GM12878 (cell line): ENCODE data around the gene HSPA4. TPM values are rescaled to one million over a fixed set of nuclear protein-coding genes. Genes with fewer than 3 reads are reported as not detected.
A peak's percentile ranks its signal among the peaks of the same experiment; 100 is the strongest.

Experiments used
- CHD1 ChIP-seq: IDR thresholded peaks from 2 replicates; pipeline ENCODE4 v1.6.1; 2012; ENCODE audit warnings: low read depth, low read length, improper control_type of control experiment
- CHD4 ChIP-seq: fragments of 200-600 bp; sonication (generic); IDR thresholded peaks from 2 replicates; pipeline ENCODE4 v1.6.1; 2016; ENCODE audit warnings: mild to moderate bottlenecking
- HDAC6 ChIP-seq: fragments of 200-600 bp; sonication (generic); IDR thresholded peaks from one replicate; pipeline ENCODE4 v1.8.0; 2017; ENCODE audit warnings: antibody characterized with exemption; ENCODE audit not compliant: unreplicated experiment
- LARP7 ChIP-seq: fragments of 450-650 bp; IDR thresholded peaks from 2 replicates; pipeline ENCODE4 v1.6.1; 2017; ENCODE audit warnings: mild to moderate bottlenecking
- NR2F1 ChIP-seq: fragments of 450-650 bp; conservative IDR thresholded peaks from 2 replicates; pipeline ENCODE4 v1.6.1; 2017; ENCODE audit warnings: mild to moderate bottlenecking
- PAX5 ChIP-seq: IDR thresholded peaks from 2 replicates; pipeline ENCODE4 v1.6.1; 2011; ENCODE audit warnings: low read depth, low read length, borderline replicate concordance
- RCOR1 ChIP-seq: conservative IDR thresholded peaks from 2 replicates; pipeline ENCODE4 v1.6.1; 2012; ENCODE audit warnings: low read depth, low read length, improper control_type of control experiment
- SMARCA5 ChIP-seq: fragments of 450-650 bp; IDR thresholded peaks from 2 replicates; pipeline ENCODE4 v1.6.1; 2017; ENCODE audit warnings: mild to moderate bottlenecking
- SREBF1 ChIP-seq: IDR thresholded peaks from 2 replicates; pipeline ENCODE4 v1.6.1; 2012; ENCODE audit warnings: mild to moderate bottlenecking, low read length
- WRNIP1 ChIP-seq: IDR thresholded peaks from 2 replicates; pipeline ENCODE4 v1.6.1; 2011; ENCODE audit warnings: low read depth, low read length, improper control_type of control experiment, borderline replicate concordance
- YBX1 ChIP-seq: fragments of 450-650 bp; IDR thresholded peaks from 2 replicates; pipeline ENCODE4 v1.6.1; 2016; ENCODE audit warnings: antibody characterized with exemption
- ZNF274 ChIP-seq: IDR thresholded peaks from one replicate; pipeline ENCODE4 v1.8.0; 2011; ENCODE audit not compliant: insufficient read length, insufficient read depth
- ZZZ3 ChIP-seq: IDR thresholded peaks from 2 replicates; pipeline ENCODE4 v1.6.1; 2011; ENCODE audit warnings: low read depth; ENCODE audit not compliant: control insufficient read depth, insufficient read length
- polyA plus RNA-seq, 11 experiments: library from polyadenylated mRNA; depleted of rRNA in 4 of 11; unstranded in 6 of 11; stranded (reverse) in 5 of 11; fragments of >200 nt; fragmentation: Nextera tagmentation in 4 of 11; fragmentation: Illumina TruSeq in 1 of 11; extraction: Ambion mirVana in 4 of 11; extraction: Trizol in 1 of 11; gene quantifications; 1 replicate in 1 of 11; 2 replicates in 10 of 11; pipeline versions ENCODE4 v1.2.1 to v1.2.3, GENCODE V29; 2011 to 2016; ENCODE audit warnings: inconsistent platforms in 2 of 11, missing spikeins in 2 of 11, low read depth in 1 of 11
- total RNA-seq, 4 experiments: library from RNA; depleted of rRNA in 3 of 4; stranded (reverse); fragments of >200 nt in 3 of 4; fragmentation: Illumina TruSeq in 1 of 4; extraction: Trizol in 1 of 4; gene quantifications; 2 replicates each; pipeline versions ENCODE4 v1.2.1 to v1.2.3, GENCODE V29; 2013 to 2021
- TF ChIP-seq, protein P1 (sequence below): fragments of 450-650 bp; IDR thresholded peaks from 2 replicates; pipeline ENCODE4 v1.6.1; 2016; ENCODE audit warnings: mild to moderate bottlenecking
- TF ChIP-seq, protein P2 (sequence below): fragments of 450-650 bp; IDR thresholded peaks from 2 replicates; pipeline ENCODE4 v1.6.1; 2016; ENCODE audit warnings: mild to moderate bottlenecking, moderate library complexity, borderline replicate concordance
- TF ChIP-seq, protein P3 (sequence below): IDR thresholded peaks from 2 replicates; pipeline ENCODE4 v1.6.1; 2011; ENCODE audit warnings: borderline replicate concordance, low read depth, mild to moderate bottlenecking, moderate library complexity, low read length; ENCODE audit not compliant: insufficient read depth, poor library complexity, severe bottlenecking
- TF ChIP-seq, protein P4 (sequence below): fragments of 450-650 bp; IDR thresholded peaks from 2 replicates; pipeline ENCODE4 v1.6.1; 2017; ENCODE audit warnings: low read depth, mild to moderate bottlenecking, moderate library complexity
- TF ChIP-seq, protein P5 (sequence below): IDR thresholded peaks from 2 replicates; pipeline ENCODE4 v1.6.1; 2011; ENCODE audit warnings: borderline replicate concordance, low read depth, mild to moderate bottlenecking, moderate library complexity, mixed read lengths, low read length; ENCODE audit not compliant: insufficient read depth; ENCODE audit errors: extremely low read length

Gene HSPA4
- total and polyA plus RNA-seq, 10 of the 15 experiments (the other 5 are each of a cell fraction or from before 2014, with no cell fraction given): 61.6 to 234 (median 116) TPM

DNA sequence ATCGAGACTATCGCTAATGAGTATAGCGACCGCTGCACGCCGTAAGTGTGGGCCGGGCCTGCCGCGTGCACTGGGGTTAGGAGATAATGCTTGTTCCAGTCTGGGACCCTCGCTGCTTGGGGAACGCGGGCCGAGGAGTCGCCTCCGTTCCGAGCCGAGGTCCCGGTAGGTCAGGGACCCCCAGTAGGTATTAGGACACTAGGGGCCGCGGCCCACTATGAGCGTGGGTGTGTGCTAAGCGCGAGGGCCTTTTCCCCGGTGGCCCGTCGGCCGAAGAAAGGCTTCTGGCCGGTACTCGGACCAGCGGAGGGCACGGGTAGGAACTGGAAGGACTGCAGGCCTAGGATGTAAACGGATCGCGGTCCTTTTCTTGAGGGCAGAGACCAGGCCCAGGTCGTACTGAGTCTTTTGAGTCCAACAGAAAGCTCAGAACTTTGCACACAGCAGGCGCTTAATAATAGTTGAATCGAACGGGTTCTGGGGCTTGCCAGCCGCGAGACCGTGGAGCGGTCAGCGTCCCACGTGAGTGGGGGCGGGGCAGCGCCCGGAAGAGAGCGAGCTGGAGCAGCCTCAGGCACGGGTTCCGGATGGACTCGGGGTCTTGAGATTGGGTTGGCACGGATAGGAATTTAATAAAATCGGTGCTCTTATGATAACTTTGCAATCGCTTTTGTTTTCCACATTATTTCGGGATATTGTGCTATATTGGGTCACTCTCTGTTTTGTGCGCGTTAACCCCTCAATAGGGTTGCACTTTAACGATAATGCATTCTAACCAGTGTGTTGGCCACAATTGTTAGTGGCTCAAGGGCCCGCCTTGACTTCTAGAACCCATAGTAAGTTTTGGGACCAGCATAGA, 733 bp downstream of the HSPA4 start (continued):
- TF ChIP-seq, protein P1, sequence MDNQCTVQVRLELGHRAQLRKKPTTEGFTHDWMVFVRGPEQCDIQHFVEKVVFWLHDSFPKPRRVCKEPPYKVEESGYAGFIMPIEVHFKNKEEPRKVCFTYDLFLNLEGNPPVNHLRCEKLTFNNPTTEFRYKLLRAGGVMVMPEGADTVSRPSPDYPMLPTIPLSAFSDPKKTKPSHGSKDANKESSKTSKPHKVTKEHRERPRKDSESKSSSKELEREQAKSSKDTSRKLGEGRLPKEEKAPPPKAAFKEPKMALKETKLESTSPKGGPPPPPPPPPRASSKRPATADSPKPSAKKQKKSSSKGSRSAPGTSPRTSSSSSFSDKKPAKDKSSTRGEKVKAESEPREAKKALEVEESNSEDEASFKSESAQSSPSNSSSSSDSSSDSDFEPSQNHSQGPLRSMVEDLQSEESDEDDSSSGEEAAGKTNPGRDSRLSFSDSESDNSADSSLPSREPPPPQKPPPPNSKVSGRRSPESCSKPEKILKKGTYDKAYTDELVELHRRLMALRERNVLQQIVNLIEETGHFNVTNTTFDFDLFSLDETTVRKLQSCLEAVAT: peak; percentile 17; the same call in 1 of the 2 replicates
- TF ChIP-seq WRNIP1 (no peak), SREBF1 (no peak), NR2F1 (no peak), LARP7 (0 out of 2 replicates have a peak, but pooled peaks have one; percentile 65), SMARCA5 (no peak), YBX1 (no peak), ZNF274 (no peak), RCOR1 (no peak), ZZZ3 (no peak), CHD1 (peak; percentile 89; the same call in 1 of the 2 replicates), CHD4 (no peak), HDAC6 (no peak), PAX5 (no peak)
- TF ChIP-seq, protein P2, sequence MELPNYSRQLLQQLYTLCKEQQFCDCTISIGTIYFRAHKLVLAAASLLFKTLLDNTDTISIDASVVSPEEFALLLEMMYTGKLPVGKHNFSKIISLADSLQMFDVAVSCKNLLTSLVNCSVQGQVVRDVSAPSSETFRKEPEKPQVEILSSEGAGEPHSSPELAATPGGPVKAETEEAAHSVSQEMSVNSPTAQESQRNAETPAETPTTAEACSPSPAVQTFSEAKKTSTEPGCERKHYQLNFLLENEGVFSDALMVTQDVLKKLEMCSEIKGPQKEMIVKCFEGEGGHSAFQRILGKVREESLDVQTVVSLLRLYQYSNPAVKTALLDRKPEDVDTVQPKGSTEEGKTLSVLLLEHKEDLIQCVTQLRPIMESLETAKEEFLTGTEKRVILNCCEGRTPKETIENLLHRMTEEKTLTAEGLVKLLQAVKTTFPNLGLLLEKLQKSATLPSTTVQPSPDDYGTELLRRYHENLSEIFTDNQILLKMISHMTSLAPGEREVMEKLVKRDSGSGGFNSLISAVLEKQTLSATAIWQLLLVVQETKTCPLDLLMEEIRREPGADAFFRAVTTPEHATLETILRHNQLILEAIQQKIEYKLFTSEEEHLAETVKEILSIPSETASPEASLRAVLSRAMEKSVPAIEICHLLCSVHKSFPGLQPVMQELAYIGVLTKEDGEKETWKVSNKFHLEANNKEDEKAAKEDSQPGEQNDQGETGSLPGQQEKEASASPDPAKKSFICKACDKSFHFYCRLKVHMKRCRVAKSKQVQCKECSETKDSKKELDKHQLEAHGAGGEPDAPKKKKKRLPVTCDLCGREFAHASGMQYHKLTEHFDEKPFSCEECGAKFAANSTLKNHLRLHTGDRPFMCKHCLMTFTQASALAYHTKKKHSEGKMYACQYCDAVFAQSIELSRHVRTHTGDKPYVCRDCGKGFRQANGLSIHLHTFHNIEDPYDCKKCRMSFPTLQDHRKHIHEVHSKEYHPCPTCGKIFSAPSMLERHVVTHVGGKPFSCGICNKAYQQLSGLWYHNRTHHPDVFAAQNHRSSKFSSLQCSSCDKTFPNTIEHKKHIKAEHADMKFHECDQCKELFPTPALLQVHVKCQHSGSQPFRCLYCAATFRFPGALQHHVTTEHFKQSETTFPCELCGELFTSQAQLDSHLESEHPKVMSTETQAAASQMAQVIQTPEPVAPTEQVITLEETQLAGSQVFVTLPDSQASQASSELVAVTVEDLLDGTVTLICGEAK: no peak; the same call in 1 of the 2 replicates
- TF ChIP-seq, protein P3, sequence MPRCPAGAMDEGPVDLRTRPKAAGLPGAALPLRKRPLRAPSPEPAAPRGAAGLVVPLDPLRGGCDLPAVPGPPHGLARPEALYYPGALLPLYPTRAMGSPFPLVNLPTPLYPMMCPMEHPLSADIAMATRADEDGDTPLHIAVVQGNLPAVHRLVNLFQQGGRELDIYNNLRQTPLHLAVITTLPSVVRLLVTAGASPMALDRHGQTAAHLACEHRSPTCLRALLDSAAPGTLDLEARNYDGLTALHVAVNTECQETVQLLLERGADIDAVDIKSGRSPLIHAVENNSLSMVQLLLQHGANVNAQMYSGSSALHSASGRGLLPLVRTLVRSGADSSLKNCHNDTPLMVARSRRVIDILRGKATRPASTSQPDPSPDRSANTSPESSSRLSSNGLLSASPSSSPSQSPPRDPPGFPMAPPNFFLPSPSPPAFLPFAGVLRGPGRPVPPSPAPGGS: peak; percentile 13
- TF ChIP-seq, protein P4, sequence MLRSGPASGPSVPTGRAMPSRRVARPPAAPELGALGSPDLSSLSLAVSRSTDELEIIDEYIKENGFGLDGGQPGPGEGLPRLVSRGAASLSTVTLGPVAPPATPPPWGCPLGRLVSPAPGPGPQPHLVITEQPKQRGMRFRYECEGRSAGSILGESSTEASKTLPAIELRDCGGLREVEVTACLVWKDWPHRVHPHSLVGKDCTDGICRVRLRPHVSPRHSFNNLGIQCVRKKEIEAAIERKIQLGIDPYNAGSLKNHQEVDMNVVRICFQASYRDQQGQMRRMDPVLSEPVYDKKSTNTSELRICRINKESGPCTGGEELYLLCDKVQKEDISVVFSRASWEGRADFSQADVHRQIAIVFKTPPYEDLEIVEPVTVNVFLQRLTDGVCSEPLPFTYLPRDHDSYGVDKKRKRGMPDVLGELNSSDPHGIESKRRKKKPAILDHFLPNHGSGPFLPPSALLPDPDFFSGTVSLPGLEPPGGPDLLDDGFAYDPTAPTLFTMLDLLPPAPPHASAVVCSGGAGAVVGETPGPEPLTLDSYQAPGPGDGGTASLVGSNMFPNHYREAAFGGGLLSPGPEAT: no peak
- TF ChIP-seq, protein P5, sequence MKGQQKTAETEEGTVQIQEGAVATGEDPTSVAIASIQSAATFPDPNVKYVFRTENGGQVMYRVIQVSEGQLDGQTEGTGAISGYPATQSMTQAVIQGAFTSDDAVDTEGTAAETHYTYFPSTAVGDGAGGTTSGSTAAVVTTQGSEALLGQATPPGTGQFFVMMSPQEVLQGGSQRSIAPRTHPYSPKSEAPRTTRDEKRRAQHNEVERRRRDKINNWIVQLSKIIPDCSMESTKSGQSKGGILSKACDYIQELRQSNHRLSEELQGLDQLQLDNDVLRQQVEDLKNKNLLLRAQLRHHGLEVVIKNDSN: peak; percentile 71
